Hepatocyte (in vitro differentiated cells): Measurements from ENCODE around the gene STK38. TPM values are rescaled to one million over a fixed set of nuclear protein-coding genes. Genes with fewer than 3 reads are reported as not detected.

Experiments used
- DNase-seq: peaks from one replicate; pipeline ENCODE4 v3.0.0-alpha.2; 2016; ENCODE audit warnings: low spot score
- H2AFZ ChIP-seq: fragments of 200-600 bp; sonication (generic); 2 replicates; pipeline ENCODE4 v1.6.0; 2016; ENCODE audit warnings: antibody characterized with exemption, mild to moderate bottlenecking
- H3K27ac ChIP-seq: fragments of 200-600 bp; sonication (generic); 2 replicates; pipeline ENCODE4 v1.5.1; 2016; ENCODE audit warnings: mild to moderate bottlenecking
- H3K27me3 ChIP-seq: fragments of 200-600 bp; sonication (generic); 2 replicates; pipeline ENCODE4 v1.6.1; 2016
- H3K36me3 ChIP-seq: fragments of 200-600 bp; sonication (generic); replicated peaks from 2 replicates; pipeline ENCODE4 v1.5.1; 2016; ENCODE audit warnings: low read depth; ENCODE audit not compliant: insufficient read depth
- H3K4me1 ChIP-seq: fragments of 200-600 bp; sonication (generic); 2 replicates; pipeline ENCODE4 v1.5.1; 2016; ENCODE audit warnings: mild to moderate bottlenecking, moderate library complexity; ENCODE audit not compliant: insufficient read depth
- H3K4me2 ChIP-seq: fragments of 200-600 bp; sonication (generic); 2 replicates; pipeline ENCODE4 v1.6.0; 2016
- H3K4me3 ChIP-seq: fragments of 200-600 bp; sonication (generic); 2 replicates; pipeline ENCODE4 v1.5.1; 2016; ENCODE audit warnings: mild to moderate bottlenecking
- H3K79me2 ChIP-seq: fragments of 200-600 bp; sonication (generic); 2 replicates; pipeline ENCODE4 v1.6.0; 2017; ENCODE audit warnings: mild to moderate bottlenecking
- H3K9me2 ChIP-seq: fragments of 200-600 bp; sonication (generic); replicated peaks from 2 replicates; pipeline ENCODE4 v1.6.0; 2017; ENCODE audit warnings: mild to moderate bottlenecking; ENCODE audit not compliant: insufficient read depth
- H3K9me3 ChIP-seq: fragments of 200-600 bp; sonication (generic); 2 replicates; pipeline ENCODE4 v1.5.1; 2016; ENCODE audit warnings: low read depth, mild to moderate bottlenecking
- H4K20me1 ChIP-seq: fragments of 200-600 bp; sonication (generic); 2 replicates; pipeline ENCODE4 v1.6.0; 2016; ENCODE audit warnings: mild to moderate bottlenecking; ENCODE audit not compliant: insufficient read depth, poor library complexity, severe bottlenecking
- CTCF ChIP-seq: fragments of 200-600 bp; sonication (generic); IDR thresholded peaks from 2 replicates; pipeline ENCODE4 v1.5.1; 2016; ENCODE audit warnings: antibody characterized with exemption, mild to moderate bottlenecking; ENCODE audit not compliant: poor library complexity
- EZH2 ChIP-seq: fragments of 200-600 bp; sonication (generic); IDR thresholded peaks from 2 replicates; pipeline ENCODE4 v1.6.1; 2016; ENCODE audit warnings: antibody characterized with exemption, mild to moderate bottlenecking, borderline replicate concordance
- EZH2phosphoT487 ChIP-seq: fragments of 200-600 bp; sonication (generic); IDR thresholded peaks from one replicate; pipeline ENCODE4 v1.6.1; 2018; ENCODE audit warnings: antibody characterized with exemption, mild to moderate bottlenecking, low read depth, moderate library complexity; ENCODE audit not compliant: unreplicated experiment, severe bottlenecking
- WGBS: methylation state at CpG from one replicate; pipeline ENCODE4 v1.1.6; 2016; ENCODE audit warnings: low lambda C conversion rate; ENCODE audit errors: missing lambda C conversion rate; 5-methylcytosine and 5-hydroxymethylcytosine counted together
- polyA plus RNA-seq: library from polyadenylated mRNA; unstranded; fragments of >200 nt; fragmentation: Nextera tagmentation; extraction: Ambion mirVana; gene quantifications from 2 replicates; pipeline ENCODE4 v1.2.1, GENCODE V29; 2016
- total RNA-seq: library from RNA; depleted of rRNA; stranded (reverse); fragments of >200 nt; gene quantifications from 2 replicates; pipeline ENCODE4 v1.2.3, GENCODE V29; 2014

Gene STK38
- total and polyA plus RNA-seq, 2 experiments from 2014 or later: 27.7 to 39.1 TPM

- DNase-seq: no peak
- peaks cover 4% of the 10 kb centered on the region for H3K36me3 ChIP-seq
- no peaks in the 10 kb centered on the region for H3K9me2 ChIP-seq
- no peak overlapping the region for H2AFZ ChIP-seq
- no peaks in the 10 kb centered on the region for H4K20me1 ChIP-seq
- no peak overlapping the region for H3K4me3 ChIP-seq
- no peak for TF ChIP-seq EZH2phosphoT487
- TF ChIP-seq EZH2: no peak
- no peak for TF ChIP-seq CTCF
- 94% methylated on average over 4 of the region's 4 CpGs for WGBS
- H3K4me1 ChIP-seq: no peaks in the 10 kb centered on the region
- no peaks in the 10 kb centered on the region for H3K9me3 ChIP-seq
- no peaks in the 10 kb centered on the region for H3K79me2 ChIP-seq
- no peak overlapping the region for H3K4me2 ChIP-seq
- no peaks in the 10 kb centered on the region for H3K27me3 ChIP-seq
- H3K27ac ChIP-seq: no peak overlapping the region
These were observed 55.2 kb downstream of the STK38 start for GRCh38 chr6:36492092-36492491.

- no peak overlapping the region for H3K27ac ChIP-seq
- no peak for DNase-seq
- H3K4me1 ChIP-seq: no peaks in the 10 kb centered on the region
- no peaks in the 10 kb centered on the region for H3K27me3 ChIP-seq
- no peaks in the 10 kb centered on the region for H3K79me2 ChIP-seq
- H3K9me3 ChIP-seq: no peaks in the 10 kb centered on the region
- TF ChIP-seq CTCF (no peak), EZH2 (no peak)
- WGBS: 94% methylated on average over 7 of the region's 7 CpGs
- H4K20me1 ChIP-seq: no peaks in the 10 kb centered on the region
- no peak overlapping the region for H3K4me2 ChIP-seq
- no peak overlapping the region for H2AFZ ChIP-seq
- no peaks in the 10 kb centered on the region for H3K9me2 ChIP-seq
- H3K4me3 ChIP-seq: no peak overlapping the region
- peaks cover 3% of the 10 kb centered on the region for H3K36me3 ChIP-seq
These were observed 55.8 kb downstream of the STK38 start for GRCh38 chr6:36491378-36491965.

- 95% methylated on average over 4 of the region's 4 CpGs for WGBS
- H3K4me2 ChIP-seq: no peak overlapping the region
- no peaks in the 10 kb centered on the region for H3K36me3 ChIP-seq
- H3K27ac ChIP-seq: no peak overlapping the region
- H3K27me3 ChIP-seq: no peaks in the 10 kb centered on the region
- H3K9me3 ChIP-seq: no peaks in the 10 kb centered on the region
- no peaks in the 10 kb centered on the region for H4K20me1 ChIP-seq
- no peak overlapping the region for H3K4me3 ChIP-seq
- DNase-seq: no peak
- H2AFZ ChIP-seq: no peak overlapping the region
- H3K4me1 ChIP-seq: no peaks in the 10 kb centered on the region
- TF ChIP-seq CTCF (no peak), EZH2 (no peak), EZH2phosphoT487 (no peak)
- H3K9me2 ChIP-seq: no peaks in the 10 kb centered on the region
- no peaks in the 10 kb centered on the region for H3K79me2 ChIP-seq
These were observed 57.9 kb downstream of the STK38 start for GRCh38 chr6:36489426-36489825.

DNA sequence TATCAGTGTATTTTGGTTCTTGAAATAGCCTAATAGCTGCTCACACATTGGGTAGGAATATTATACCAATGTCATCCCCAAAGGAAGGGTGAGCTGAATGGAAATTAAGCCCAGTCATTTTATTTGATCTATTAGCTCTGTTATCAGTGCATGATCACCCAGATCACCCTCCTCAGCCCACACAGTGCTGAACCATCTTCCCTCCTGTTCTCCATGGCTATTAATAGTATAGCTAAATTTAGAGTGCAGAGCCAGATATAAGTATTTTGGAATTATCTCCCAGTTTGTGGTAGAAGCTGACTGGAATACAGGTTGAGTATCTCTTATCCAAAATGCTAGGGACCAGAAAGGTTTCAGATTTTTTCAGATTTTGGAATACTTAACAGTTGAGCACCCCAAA is 59.1 kb downstream of the STK38 start:
- no peaks in the 10 kb centered on the region for H4K20me1 ChIP-seq
- H3K9me2 ChIP-seq: no peaks in the 10 kb centered on the region
- no peaks in the 10 kb centered on the region for H3K9me3 ChIP-seq
- no peaks in the 10 kb centered on the region for H3K27me3 ChIP-seq
- no peak overlapping the region for H3K27ac ChIP-seq
- no peaks in the 10 kb centered on the region for H3K79me2 ChIP-seq
- no peak for DNase-seq
- H3K36me3 ChIP-seq: no peaks in the 10 kb centered on the region
- TF ChIP-seq EZH2phosphoT487 (no peak), CTCF (no peak), EZH2 (no peak)
- no peak overlapping the region for H3K4me2 ChIP-seq
- H2AFZ ChIP-seq: no peak overlapping the region
- H3K4me3 ChIP-seq: no peak overlapping the region
- no peaks in the 10 kb centered on the region for H3K4me1 ChIP-seq
